Activated CD8-positive, alpha-beta memory T cell treated with anti-CD3 and anti-CD28 coated beads, Interleukin-2, amount 50 U/mL, for 24 hours (primary cell): ENCODE data around the gene HDAC9.

ENCODE experiments used
- DNase-seq: peaks from one replicate; pipeline ENCODE4 v3.0.0-alpha.2; 2020; ENCODE audit errors: extremely low read depth

HDAC9 gene

GRCh38 chr7:18495412-18496340 is at the start of gene HDAC9:
Gene HDAC9, plus strand, starts transcription at chr7:18495749. Its CDS starts 554 bp downstream, at chr7:18496303.
- no peak for DNase-seq

- DNase-seq, result no peak
Measured at GRCh38 chr7:18445916-18446520, 49.5 kb upstream of the HDAC9 start.

DNA sequence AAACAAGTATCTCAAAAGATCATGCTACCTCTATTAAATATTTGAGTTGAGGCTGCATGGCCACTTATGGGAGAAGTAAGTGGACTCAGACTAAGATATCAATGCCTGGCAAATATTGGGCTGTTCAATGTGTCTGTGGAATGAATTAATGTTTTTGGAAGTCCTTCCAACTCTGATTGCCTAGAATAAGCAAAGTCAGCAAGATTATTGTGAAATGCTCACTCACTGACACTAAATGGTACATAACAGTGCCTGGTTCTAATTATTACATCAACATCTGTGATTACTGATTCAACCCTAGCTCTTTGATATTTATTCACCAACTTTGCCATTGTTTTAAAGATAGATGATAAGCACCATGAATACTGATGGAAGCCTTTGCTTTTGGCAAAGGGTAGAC is 45.5 kb upstream of the HDAC9 start:
- no peak for DNase-seq

GRCh38 chr7:18455606-18456005 is 39.9 kb upstream of the HDAC9 start:
- no peak for DNase-seq

DNA sequence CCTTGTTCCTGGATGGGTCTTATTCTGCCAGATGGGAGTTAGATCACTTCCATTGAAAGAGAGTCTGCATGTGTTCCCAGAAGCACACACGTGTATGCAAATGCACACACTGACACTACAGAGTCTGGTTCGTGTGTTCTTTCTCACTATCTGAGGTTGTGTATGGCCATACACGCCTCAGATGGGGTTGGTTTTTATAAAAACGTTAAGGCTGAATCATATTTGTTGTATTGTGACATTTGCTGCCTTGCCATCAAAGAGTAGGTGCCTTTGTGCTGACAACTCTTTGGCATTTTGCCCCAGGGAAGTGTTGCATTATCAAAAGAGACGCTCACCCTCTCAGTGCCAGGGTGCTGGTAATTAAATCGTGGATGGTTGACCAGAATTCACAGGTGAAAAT is 37.7 kb upstream of the HDAC9 start:
- DNase-seq, result no peak

- no peak for DNase-seq
Measured at GRCh38 chr7:18458830-18459229, 36.7 kb upstream of the HDAC9 start.

DNA sequence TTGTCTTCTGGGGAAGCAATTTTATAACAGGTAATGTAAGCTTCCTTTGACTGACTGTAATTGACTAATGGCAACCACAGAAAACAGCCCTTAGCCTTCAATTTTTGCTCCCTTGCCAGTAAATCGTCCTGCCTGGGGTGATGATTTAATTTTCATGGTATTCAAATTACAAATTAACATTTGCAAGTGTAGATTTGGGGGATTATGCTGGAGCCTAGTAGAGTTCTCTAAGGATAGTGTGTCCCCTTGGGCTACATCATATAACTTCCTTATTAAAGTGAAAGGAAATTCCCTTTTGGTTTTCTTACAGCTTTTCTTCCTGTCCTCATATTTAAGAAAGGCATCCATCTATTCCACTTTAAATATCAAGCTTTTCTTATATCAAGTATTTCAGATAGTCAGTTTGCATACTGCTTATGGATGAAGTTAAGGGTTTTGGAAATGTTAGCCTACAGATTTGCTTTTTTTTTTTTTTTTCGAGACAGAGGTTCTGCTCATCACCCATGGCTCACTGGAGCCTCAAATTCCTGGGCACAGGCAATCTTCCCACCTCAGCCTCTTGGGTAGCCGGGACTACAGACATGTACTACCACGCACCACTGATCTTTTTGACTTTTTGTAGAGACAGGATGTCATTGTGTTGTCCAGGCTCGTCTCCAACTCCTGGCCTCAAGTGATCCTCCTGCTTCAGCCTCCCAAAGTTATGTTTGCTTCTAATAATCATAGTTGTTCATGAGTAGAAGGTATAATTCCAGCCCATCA is 35.9 kb upstream of the HDAC9 start:
- DNase-seq, result no peak

DNA sequence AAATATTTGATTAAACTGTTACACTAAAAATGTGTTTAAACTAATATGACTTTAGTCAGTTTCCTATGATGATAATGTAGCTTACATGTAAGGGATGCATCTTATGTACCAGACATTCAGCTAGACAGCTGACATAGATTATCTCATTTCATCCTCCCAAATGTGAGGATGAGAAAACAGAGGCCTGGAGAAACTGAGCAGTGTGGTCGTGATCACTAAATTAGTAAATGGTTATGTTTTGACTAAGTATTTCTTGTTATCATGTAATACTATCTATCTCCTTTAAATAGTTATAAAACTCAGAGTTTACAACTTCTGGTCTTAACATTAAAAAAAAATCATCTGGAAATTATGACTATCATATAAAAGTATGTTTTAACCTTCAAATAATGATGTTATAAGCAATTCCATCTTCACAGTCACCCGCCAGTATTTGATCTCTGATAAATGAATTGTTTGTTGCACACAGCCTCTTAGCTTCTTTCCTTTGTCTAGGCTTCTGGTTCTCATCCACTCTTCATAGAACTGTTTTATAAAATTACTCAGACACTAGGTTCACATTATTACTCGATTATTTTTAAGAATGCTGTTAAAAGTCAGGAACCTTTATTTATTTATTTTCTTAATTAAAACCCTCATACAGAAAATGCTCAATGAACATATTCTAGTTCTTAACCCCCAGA is 33.6 kb upstream of the HDAC9 start:
- DNase-seq, result no peak

DNA sequence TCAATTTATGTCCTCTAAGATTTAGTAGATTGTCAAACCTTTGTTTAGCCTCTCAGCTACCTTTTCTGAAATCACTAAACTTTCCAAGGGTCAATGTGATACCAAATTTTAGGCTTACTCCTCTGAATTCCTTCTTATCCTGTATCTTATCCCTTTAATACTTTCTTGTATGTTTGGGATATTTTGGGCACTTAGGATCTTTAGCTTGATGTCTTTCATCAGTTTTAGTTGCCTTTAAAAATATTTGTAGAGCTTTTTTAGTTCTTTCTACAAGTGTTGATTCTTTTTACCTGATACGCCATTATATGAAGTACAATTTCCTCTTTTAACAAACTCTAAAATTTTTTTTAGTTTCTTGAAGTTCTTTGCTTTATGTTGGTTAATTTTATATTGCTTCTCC is 30.7 kb upstream of the HDAC9 start:
- no peak for DNase-seq

DNA sequence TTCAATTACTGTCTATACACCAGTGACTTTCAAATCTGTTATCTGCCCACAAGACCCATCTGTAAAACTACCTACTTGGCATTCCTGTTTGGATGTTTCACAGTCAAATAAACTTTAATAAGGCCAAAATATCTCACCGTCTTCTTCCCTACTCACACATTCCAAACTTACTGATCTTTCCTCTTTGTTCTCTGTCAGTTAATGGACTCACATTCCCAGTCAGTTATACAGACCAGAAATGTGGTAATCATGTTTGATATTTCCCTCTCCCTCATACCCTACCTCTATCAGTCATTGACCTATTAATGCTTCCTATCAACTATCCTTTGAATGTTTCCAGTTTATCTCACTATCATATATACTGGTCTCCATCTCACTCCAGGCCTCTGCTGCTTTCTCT is 28.5 kb upstream of the HDAC9 start:
- no peak for DNase-seq

DNA sequence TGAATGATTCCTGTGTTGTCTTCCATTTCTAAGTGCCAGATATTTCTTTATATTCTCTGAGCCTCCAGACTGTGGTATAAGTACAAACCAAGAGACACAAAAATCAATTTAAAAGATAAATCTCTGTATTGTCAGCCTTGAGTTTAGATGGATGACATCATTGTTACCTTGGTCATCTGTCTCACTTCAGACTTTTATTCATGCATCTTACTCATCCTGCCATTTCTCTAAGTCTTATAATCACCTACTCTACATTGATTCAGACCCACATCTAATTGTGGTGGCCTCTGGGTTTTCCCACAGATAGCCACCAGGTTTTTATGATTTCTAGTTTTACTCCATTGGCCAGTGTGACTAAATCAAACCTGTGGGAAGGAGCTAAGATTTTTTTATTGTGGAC is 26.8 kb upstream of the HDAC9 start:
- no peak for DNase-seq

DNA sequence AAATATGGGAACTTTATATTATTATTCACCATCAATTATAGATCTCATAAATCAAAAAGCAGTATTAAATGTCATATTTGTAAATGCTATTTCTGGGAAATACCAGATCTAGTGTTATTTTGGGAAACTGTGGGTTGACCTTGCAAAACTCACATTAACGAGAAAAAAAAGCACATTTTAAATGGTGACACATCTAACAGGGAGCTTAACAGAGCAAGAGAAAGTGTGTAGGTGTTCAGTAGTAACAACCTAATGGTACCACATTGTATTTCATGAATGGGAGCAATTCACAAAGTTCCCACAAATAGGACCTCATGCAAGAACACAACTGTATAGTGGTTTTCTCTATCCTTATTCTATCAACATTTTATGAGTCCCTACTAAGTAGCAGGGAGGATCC is 26.2 kb upstream of the HDAC9 start:
- DNase-seq, result no peak

DNA sequence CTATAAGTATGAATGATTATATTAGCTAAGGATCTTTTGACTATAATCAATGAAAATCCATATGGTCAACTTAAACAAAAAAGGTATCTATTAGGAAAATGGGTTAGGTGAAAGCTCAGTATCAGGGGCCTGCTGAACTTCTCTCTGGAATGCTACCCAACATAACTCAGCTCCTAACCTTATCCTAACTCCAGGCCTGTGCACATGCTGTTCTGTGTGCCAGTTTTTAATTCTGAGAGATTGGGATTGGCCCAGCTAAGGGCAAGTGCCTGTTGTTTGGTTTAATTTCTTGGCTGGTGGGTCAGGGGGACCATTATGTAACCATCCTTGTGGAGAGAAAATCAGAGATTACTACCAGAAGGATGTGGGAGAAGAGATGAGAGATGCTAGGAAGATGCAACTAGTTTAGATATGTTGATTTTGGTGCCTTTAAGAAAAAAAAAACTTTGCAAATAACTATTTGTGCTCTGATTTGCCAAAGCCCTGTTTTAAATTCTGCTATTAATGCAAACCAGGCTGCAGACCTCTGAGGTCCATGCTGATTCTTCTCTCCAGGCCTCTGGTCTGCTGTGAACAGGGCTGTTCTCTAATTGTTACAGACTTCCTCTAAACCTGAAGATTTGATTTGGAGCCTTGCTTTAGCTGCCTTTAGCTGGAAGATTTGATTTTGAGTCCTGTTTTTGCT is 23.9 kb upstream of the HDAC9 start:
- DNase-seq, result no peak

GRCh38 chr7:18472161-18472483 is 23.4 kb upstream of the HDAC9 start:
- no peak for DNase-seq

DNA sequence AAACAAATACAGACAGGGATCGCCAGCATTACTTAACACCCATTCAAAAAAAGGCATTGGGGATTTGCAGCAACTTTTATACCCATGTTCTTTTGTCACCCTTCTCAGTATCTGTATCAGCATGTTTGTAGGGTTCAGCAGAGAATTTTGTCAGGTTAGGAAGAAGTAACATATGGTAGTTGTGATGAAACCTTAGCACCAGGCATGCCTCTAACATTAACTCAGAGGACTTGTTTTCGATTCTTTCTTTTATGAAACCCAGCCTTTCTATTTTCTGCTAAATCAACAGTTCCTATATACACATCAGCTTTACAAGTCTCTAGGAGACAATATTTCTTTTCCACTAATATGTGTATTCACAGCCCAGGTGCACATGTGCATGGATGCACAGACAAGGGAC is 22.4 kb upstream of the HDAC9 start:
- no peak for DNase-seq

- no peak for DNase-seq
Measured at GRCh38 chr7:18474944-18475343, 20.6 kb upstream of the HDAC9 start.

GRCh38 chr7:18475488-18475887 is 20.1 kb upstream of the HDAC9 start:
- DNase-seq, result no peak

- DNase-seq, result no peak
Measured at GRCh38 chr7:18481776-18482175, 13.8 kb upstream of the HDAC9 start.

DNA sequence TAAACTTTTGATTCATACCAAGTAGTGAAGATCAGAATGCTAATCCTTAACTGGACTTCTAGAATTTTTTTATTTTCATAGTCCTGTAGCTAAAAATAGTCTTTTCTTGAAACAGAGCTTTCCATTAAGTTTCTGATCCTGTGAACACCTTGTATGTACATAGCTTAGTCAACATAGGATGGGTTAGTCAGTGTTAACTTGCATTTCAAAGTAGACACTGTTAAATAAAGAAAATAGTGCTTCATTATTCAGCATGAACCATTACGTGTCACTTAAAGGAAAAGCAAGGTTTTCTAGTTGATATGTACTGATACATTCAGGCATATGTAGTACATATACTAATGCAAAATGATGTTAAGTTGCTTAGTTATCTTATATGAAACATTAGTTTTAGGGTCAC is 7.5 kb upstream of the HDAC9 start:
- DNase-seq, result no peak

- DNase-seq, result no peak
Measured at GRCh38 chr7:18489624-18490023, 5.9 kb upstream of the HDAC9 start.

DNA sequence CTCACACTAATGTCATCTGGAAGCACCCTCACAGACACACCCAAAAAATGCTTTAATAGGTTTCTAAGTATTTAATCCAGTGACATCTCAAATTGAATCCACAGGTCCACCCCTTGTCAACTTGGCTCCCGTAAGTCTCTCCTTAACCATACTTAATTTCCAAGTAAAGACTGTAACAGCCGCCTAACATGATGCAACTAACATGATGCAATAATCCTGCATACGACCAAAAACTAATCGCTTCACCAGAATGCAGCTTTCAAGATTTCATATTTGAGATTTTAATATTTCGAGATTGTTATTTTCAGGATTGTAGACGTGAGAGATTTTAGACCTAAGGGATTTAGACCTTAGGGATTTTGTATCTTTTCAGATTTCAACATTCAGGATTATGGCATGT is 3.7 kb upstream of the HDAC9 start:
- no peak for DNase-seq

DNA sequence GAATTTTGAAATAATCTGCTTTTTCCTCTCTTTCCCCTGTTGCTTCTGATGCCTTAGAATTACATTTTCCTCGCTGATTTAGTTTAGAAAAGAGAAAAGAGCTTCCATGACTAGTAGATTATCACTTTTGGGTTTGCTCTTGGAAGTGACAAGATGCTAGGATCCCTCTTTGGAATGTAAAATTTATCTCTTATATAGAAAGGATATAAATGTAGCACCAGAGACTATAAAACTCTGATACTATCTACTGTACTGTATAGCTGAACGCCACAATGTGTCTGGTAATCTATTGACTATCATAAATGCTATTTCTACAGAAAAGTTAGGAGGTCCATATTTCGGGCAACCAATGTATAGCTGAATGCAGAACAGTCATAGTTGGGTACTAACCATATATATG is 1.1 kb upstream of the HDAC9 start:
- DNase-seq, result no peak
